NCI-H345 treated with DMSO at 0.1 percent for 48 hours (cell line): Measurements from ENCODE around the gene PRTFDC1.

Experiments
- DNase-seq: peaks from one replicate; lab custom pipeline; 2025; ENCODE audit not compliant: unreplicated experiment; lab: John Stamatoyannopoulos, UW

PRTFDC1 gene

GRCh38 chr10:24908793-24909423 is 43.5 kb downstream of the PRTFDC1 start:
- DNase-seq = no peak

- no peak for DNase-seq
Observed at GRCh38 chr10:24907956-24908355, 44.5 kb downstream of the PRTFDC1 start.

- DNase-seq = no peak
Observed at GRCh38 chr10:24906372-24906771, 46.0 kb downstream of the PRTFDC1 start.

GRCh38 chr10:24904824-24905223 is 47.6 kb downstream of the PRTFDC1 start:
- no peak for DNase-seq

- DNase-seq = no peak
Observed at GRCh38 chr10:24902400-24902728, 50.0 kb downstream of the PRTFDC1 start.

- no peak for DNase-seq
Observed at GRCh38 chr10:24901686-24902399, 50.6 kb downstream of the PRTFDC1 start.

GRCh38 chr10:24900888-24901685 is 51.3 kb downstream of the PRTFDC1 start:
- no peak for DNase-seq

- DNase-seq = no peak
Observed at GRCh38 chr10:24899571-24899970, 52.8 kb downstream of the PRTFDC1 start.

- DNase-seq = no peak
Observed at GRCh38 chr10:24898501-24898900, 53.9 kb downstream of the PRTFDC1 start.

GRCh38 chr10:24897326-24897926 is 55.0 kb downstream of the PRTFDC1 start:
- no peak for DNase-seq

- DNase-seq = no peak
Observed at GRCh38 chr10:24894728-24895127, 57.7 kb downstream of the PRTFDC1 start.

- DNase-seq = no peak
Observed at GRCh38 chr10:24894309-24894708, 58.1 kb downstream of the PRTFDC1 start.

- no peak for DNase-seq
Observed at GRCh38 chr10:24893127-24893526, 59.3 kb downstream of the PRTFDC1 start.

GRCh38 chr10:24891823-24892222 is 60.6 kb downstream of the PRTFDC1 start:
- no peak for DNase-seq

GRCh38 chr10:24889639-24890038 is 62.8 kb downstream of the PRTFDC1 start:
- no peak for DNase-seq

GRCh38 chr10:24887855-24888231 is 64.6 kb downstream of the PRTFDC1 start:
- DNase-seq = no peak

- no peak for DNase-seq
Observed at GRCh38 chr10:24886290-24886680, 66.1 kb downstream of the PRTFDC1 start.

GRCh38 chr10:24885551-24886289 is 66.7 kb downstream of the PRTFDC1 start:
- no peak for DNase-seq

GRCh38 chr10:24884793-24885192 is 67.6 kb downstream of the PRTFDC1 start:
- no peak for DNase-seq

- no peak for DNase-seq
Observed at GRCh38 chr10:24884316-24884715, 68.1 kb downstream of the PRTFDC1 start.

- DNase-seq = no peak
Observed at GRCh38 chr10:24883176-24883575, 69.2 kb downstream of the PRTFDC1 start.
